ENCODE data around the gene ADAMTSL5.
A peak's percentile ranks its signal among the peaks of the same experiment; 100 is the strongest.

ADAMTSL5 gene

DNA sequence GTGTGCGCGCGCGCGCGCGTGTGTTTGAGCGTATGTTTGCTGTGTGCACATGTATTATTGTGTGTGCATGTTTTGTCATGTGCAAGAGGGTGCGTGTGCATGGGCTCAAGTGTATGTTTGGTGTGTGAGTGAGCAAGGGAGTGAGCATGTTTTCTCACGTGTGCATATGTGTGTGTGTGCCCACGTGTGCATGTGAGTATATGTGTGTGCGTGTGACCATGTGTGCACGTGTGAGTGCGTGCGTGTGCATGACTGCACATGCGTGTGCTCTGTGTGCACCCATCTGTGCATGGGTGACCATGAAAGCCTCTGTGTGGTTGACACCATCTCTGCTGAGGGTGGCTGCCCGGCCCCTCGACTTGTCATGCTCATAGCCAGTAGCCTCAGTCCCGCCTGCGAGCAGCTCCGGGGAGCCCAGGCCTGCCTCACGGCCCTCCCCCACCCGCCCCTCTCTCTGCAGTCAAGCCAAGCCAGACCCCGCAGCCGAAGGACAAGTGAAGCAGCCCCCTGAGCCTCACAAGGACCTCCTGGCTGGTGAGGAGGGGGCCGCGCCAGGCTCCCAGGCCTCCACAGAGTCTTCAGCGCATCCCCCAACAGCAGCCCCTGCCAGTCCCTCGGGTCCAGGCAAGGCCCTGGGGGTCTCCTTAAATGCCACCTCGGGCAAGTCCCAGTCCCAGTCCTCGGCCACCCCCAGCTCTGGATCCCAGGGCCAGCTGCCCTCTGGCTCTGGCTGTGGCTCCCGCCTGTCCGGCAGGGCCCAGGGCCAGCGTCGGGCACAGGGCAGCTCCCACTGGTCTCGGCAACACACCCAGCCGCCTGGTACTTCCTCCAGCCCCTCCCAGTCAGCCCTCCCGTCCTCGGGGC is 15.9 kb downstream of the ADAMTSL5 start:
- H3K27me3 Mint-ChIP-seq, result peaks cover 62% of the 10 kb centered on the region
- no peak overlapping the region for H3K27ac Mint-ChIP-seq
- H3K4me1 Mint-ChIP-seq, result peaks cover 2% of the 10 kb centered on the region
- H3K36me3 Mint-ChIP-seq, result no peaks in the 10 kb centered on the region
- ATAC-seq, result no peak
- no peak overlapping the region for H3K4me3 Mint-ChIP-seq
- H3K9me3 Mint-ChIP-seq, result no peaks in the 10 kb centered on the region

DNA sequence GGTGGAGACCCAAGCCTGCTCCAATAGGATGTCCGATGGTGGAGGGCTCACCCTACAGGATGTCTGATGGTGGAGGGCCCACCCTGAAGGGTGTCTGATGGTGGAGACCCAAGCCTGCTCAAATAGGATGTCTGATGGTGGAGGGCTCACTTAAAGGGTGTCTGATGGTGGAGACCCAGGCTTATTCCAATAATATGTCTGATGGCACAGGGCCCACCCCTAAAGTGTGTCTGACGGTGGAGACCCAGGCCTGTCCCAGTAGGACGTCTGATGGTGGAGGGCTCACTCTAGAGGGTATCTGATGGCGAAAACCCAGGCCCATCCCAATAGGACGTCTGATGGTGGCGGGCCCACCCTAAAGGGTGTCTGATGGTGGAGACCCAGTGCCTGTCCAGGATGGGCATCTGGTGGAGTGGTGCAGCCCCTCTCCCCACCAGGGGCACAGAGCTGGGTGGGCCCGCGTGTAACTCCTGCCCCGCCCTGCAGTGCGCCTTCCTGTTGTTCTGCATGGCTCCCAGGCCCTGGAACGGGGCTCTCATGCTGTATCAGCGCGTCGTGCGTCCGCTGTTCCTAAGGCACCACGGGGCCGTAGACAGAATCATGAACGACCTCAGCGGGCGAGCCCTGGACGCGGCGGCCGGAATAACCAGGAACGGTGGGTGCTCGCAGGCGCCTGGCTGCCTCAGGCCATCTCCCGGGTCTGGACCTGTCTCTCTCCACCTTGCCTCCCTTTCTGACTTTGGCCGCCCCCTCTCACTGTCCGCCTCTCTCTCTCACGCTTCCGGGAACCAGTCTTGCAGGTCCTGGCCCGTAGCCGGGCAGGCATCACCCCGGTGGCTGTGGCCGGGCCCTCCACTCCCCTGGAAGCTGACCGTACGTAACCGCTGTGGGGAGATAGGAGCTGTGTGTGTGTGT is 16.8 kb downstream of the ADAMTSL5 start:
- no peak overlapping the region for H3K27ac Mint-ChIP-seq
- no peak for ATAC-seq
- H3K9me3 Mint-ChIP-seq, result no peaks in the 10 kb centered on the region
- H3K36me3 Mint-ChIP-seq, result no peaks in the 10 kb centered on the region
- H3K4me1 Mint-ChIP-seq, result peaks cover 7% of the 10 kb centered on the region
- no peak overlapping the region for H3K4me3 Mint-ChIP-seq
- H3K27me3 Mint-ChIP-seq, result peaks cover 59% of the 10 kb centered on the region

DNA sequence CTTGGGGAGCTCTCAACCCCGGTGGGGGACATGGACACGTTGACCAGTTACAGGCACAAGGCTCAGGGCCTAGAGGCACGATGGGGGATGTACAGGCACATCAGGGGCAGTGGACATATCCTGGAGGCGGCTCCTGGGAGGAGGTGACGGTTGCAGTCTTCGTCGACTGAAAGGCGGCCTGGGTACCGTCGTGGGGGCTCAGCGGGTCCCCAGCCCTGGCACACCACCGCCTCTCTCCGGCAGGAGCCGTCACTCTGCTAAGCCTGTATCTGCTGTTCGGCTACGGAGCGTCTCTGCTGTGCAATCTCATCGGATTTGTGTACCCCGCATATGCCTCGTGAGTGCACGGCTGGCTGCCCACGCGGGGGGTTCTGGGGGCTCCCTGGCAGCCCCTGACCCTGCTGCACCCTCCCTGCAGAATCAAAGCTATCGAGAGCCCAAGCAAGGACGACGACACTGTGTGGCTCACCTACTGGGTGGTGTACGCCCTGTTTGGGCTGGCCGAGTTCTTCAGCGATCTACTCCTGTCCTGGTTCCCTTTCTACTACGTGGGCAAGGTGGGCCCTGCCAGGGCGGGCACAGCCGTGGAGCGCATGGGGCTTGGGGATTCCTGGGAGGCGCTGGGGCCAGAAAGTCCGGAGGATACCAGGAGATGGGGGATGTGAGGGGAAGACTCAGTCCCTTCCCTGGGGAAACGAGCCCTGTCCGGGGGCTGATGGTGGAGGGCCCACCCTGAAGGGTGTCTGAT is 17.6 kb downstream of the ADAMTSL5 start:
- Mint-ChIP-seq H3K27me3 (peaks cover 51% of the 10 kb centered on the region), H3K27ac (no peak overlapping the region), H3K4me3 (no peak overlapping the region), H3K4me1 (peaks cover 7% of the 10 kb centered on the region), H3K36me3 (no peaks in the 10 kb centered on the region), H3K9me3 (no peaks in the 10 kb centered on the region)
- ATAC-seq, result no peak

DNA sequence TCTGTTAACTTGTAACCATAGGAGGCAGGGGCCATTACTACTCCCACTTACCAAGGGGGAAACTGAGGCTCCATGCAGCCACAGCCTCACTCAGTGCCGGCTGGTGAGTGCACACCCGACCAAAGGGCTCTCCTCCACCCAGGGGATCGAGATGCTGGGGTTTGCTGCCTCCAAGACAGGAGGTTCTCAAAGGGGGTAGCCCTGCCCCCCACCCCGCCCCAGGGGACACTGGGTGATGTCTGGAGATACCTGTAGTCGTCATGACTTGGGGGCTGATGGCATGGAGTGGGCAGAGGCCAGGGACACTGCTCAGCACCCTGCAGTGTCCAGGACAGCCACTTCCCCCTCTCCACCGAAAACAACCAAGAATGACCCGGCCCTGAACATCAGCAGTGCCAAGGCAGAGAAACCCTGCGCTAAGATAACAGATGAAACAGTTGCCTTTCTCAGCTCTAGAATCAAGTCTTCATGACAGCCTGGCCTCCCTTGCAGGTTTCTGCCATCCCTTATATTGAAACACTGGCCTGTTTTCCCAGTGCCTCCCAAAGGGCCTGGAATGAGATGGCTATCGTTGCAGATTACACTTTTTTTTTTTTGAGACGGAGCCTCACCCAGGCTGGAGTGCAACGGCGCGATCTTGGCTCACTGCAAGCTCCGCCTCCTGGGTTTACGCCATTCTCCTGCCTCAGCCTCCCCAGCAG is 18.6 kb downstream of the ADAMTSL5 start:
- H3K4me3 Mint-ChIP-seq, result no peak overlapping the region
- ATAC-seq, result no peak
- H3K9me3 Mint-ChIP-seq, result no peaks in the 10 kb centered on the region

DNA sequence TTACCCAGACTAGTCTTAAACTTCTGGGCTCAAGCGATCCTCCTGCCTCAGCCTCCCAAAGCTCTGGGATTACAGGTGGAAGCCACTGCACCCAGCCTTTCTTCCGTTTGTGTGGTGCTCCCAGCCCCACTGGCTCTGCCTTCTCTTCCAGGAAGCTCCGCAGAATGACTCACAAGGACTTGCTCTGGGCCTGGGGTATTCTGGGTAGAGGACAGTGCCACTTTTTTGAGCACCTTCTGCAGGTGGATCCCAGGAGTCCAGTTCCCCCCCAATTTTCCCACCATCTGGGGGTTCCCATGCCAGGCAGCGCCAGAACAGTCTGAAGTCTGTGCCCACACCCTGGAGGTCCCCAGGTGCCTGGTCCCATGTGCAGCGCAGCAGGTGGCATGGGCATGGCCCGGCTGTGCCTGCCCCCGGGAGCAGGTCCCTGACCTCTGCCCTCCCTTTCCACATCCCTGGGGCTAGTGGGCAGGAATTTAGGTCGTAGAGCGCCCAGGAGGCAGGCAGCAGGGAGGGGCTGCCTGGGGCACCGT is 20.3 kb downstream of the ADAMTSL5 start:
- no peaks in the 10 kb centered on the region for H3K36me3 Mint-ChIP-seq
- peaks cover 14% of the 10 kb centered on the region for H3K4me1 Mint-ChIP-seq
- H3K9me3 Mint-ChIP-seq, result no peaks in the 10 kb centered on the region
- no peak for ATAC-seq
- peaks cover 54% of the 10 kb centered on the region for H3K27me3 Mint-ChIP-seq
- H3K4me3 Mint-ChIP-seq, result peak overlapping the region; percentile 64
- no peak overlapping the region for H3K27ac Mint-ChIP-seq

More for the DNA sequence above, 18.6 kb downstream of the ADAMTSL5 start:
- Mint-ChIP-seq H3K27ac (no peak overlapping the region), H3K36me3 (no peaks in the 10 kb centered on the region), H3K27me3 (peaks cover 52% of the 10 kb centered on the region), H3K4me1 (peaks cover 12% of the 10 kb centered on the region)

DNA sequence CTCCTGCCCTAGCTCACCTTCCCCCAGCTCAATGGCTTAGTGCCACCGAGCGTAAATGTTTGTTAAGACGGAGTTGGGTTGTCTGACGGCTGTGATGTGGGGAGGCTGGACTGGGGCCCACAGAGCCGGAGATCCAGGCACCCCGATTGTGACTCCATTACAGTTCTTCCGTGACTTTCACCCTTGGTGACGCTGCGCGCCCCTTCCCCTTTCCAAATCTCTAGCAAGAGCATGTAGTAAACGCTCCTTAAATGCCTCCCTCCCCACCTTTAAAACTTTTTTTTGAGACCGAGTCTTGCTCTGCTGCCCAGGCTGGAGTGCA is 21.0 kb downstream of the ADAMTSL5 start:
- no peak for ATAC-seq
- no peak overlapping the region for H3K27ac Mint-ChIP-seq
- peaks cover 14% of the 10 kb centered on the region for H3K4me1 Mint-ChIP-seq
- H3K4me3 Mint-ChIP-seq, result peak overlapping the region; percentile 79
- no peaks in the 10 kb centered on the region for H3K36me3 Mint-ChIP-seq
- no peaks in the 10 kb centered on the region for H3K9me3 Mint-ChIP-seq
- peaks cover 47% of the 10 kb centered on the region for H3K27me3 Mint-ChIP-seq

DNA sequence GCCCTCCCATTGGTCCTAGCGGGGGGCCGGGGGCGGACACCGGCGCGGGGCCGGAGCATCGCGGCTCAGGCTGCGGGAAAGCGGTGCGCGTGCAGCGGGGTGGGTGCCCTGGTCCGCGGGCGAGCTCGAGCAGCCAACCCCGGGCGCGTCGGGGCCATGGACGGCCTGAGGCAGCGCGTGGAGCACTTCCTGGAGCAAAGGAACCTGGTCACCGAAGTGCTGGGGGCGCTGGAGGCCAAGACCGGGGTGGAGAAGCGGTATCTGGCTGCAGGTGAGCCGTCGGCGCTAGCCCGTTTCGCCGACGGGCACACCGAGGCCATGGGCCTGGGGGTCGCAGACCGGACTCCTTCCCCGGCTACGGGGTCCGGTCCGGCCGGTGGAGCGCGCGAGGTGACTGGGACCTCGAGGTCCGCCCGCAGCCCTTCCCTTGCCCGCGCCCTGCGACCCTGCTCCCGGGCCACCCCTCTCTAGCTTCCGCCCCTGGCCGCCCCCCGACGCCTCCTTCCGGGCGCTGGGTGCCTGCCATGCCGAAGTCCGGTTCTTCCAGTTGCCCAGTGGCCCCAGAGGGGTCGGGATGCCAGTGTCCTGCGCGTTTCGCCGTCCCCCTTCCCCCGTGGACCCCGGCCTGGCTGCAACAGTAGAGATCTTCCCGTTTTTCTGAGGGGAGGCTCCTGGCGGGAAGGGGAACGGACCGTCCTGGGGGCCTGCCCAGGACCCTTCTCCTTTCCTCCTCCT is 21.5 kb downstream of the ADAMTSL5 start, which contains the start of gene REEP6:
Gene REEP6 (plus strand): TSS at position 68 of the 735 bp plus-strand sequence. CDS start 89 bp downstream, at position 157.
- no peak for ATAC-seq
- peak within 1 kb of the TSS; percentile 79 for H3K4me3 Mint-ChIP-seq
- peaks cover 14% of the 10 kb centered on the region for H3K4me1 Mint-ChIP-seq
- H3K27ac Mint-ChIP-seq, result peak within 1 kb of the TSS; percentile 22
- H3K9me3 Mint-ChIP-seq, result no peaks in the 10 kb centered on the region
- peaks cover 41% of the 10 kb centered on the region for H3K27me3 Mint-ChIP-seq
- H3K36me3 Mint-ChIP-seq, result no peaks in the 10 kb centered on the region

DNA sequence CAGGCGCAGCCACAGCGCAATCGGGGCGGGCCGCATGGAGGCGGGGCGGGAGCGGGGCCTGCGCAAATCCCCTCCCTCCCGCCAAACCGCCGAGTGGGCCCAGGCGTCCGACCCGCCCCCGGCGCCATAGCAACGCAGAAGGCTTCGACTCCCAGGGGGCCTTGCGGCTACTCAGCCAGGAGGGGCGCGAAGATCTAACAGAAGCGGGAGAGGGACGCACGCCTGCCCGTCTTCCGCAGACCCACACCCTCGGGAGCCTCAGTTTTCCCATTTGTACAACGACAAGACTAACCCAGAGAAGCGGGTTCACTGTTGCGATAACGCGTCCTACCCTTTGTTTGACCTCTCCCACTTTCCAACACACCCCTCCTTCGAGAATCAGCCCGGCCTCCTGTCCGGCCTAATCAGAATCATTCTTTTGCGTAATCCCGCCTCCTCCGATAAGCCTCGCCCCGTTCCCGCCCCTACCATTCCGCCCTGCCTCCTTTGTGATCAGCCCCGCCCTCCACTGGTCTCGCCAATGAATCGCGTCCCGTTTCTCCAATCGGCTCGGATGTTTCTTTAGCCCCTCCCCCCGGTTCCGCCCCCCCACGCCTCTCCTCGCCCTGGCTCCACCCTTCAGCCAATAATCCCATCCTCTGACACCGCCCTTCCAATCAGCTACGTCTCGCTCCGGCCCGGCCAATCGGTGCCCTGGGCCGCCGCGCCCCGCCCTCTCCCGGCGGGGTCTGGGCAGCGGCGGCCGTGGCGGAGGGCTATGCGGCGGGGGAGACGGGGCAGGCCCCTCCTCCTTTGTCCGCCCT is 22.3 kb downstream of the ADAMTSL5 start, which contains the start of gene PCSK4:
Gene PCSK4 (minus strand): TSS at position 40 of the 803 bp plus-strand sequence. CDS start 4 bp downstream, at position 36.
- peak within 1 kb of the TSS; percentile 79 for H3K4me3 Mint-ChIP-seq

DNA sequence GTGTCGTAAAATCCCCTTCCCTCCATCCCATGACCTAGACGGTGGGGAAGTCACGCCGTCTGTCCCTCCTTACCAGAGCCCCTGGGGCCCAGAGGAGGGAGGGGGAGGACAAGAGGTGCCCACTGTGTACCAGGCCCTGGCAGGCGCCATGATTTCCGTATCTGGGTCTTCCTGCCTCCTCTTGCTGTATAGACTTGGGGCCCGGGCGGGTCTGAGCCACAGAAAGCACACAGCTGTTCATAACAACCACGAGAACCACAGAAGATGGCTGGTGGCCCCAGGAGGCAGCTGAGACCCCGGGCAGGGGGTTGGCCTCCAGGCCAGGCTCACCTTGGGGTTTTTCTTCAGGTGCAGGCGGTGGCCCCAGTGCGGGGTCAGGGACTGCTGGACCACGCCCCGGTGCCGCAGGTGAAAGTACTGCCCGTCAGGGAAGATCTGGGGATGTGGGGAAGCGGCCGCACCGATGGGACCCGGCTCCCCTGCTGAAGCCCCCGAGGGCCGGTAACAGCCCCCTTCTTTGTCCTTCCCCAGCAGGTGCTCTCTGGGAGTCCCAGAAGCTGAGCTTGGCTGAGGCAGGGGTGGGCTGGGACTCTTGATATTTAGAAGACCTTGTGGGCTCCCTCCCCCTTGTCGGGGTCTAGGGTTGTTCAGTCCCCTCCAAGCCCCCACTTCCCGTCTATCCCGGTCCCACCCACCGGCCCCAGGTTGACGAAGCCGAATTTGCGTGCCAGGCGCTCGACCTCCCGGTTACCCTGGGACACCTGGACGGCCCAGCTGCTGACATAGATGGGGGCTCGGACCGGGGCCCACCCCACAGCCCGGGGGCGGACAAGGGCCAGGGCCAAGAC is 23.1 kb downstream of the ADAMTSL5 start:
- peak overlapping the region; percentile 50 for H3K4me3 Mint-ChIP-seq
- H3K27me3 Mint-ChIP-seq, result peaks cover 31% of the 10 kb centered on the region
- peaks cover 14% of the 10 kb centered on the region for H3K4me1 Mint-ChIP-seq
- H3K36me3 Mint-ChIP-seq, result no peaks in the 10 kb centered on the region
- peak overlapping the region; percentile 22 for H3K27ac Mint-ChIP-seq
- no peaks in the 10 kb centered on the region for H3K9me3 Mint-ChIP-seq
- no peak for ATAC-seq

More for the DNA sequence above, 22.3 kb downstream of the ADAMTSL5 start, which contains the start of gene PCSK4:
- H3K36me3 Mint-ChIP-seq, result no peaks in the 10 kb centered on the region
- H3K4me1 Mint-ChIP-seq, result peaks cover 14% of the 10 kb centered on the region
- no peaks in the 10 kb centered on the region for H3K9me3 Mint-ChIP-seq
- peak; percentile 94 for ATAC-seq
- peaks cover 34% of the 10 kb centered on the region for H3K27me3 Mint-ChIP-seq
- H3K27ac Mint-ChIP-seq, result peak within 1 kb of the TSS; percentile 22

DNA sequence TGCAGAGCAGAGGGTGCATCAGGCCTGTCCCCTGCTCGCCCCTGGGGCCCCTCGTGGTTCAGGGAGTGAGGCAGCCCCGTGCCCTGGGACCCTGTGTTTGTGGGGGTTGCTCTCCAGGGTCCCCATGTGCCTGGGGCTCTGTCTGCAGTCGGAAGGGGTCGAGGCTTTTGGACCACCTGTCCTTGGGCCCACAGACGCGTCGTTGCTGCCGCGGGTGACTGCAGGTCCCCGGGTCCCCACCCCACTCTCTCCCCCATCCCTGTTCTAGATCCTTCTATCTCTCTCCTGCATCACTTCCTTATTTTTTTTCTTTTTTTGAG is 24.6 kb downstream of the ADAMTSL5 start:
- peaks cover 31% of the 10 kb centered on the region for H3K27me3 Mint-ChIP-seq
- H3K36me3 Mint-ChIP-seq, result no peaks in the 10 kb centered on the region
- no peak for ATAC-seq
- no peak overlapping the region for H3K4me3 Mint-ChIP-seq
- no peaks in the 10 kb centered on the region for H3K9me3 Mint-ChIP-seq
- H3K27ac Mint-ChIP-seq, result no peak overlapping the region
- peaks cover 14% of the 10 kb centered on the region for H3K4me1 Mint-ChIP-seq

DNA sequence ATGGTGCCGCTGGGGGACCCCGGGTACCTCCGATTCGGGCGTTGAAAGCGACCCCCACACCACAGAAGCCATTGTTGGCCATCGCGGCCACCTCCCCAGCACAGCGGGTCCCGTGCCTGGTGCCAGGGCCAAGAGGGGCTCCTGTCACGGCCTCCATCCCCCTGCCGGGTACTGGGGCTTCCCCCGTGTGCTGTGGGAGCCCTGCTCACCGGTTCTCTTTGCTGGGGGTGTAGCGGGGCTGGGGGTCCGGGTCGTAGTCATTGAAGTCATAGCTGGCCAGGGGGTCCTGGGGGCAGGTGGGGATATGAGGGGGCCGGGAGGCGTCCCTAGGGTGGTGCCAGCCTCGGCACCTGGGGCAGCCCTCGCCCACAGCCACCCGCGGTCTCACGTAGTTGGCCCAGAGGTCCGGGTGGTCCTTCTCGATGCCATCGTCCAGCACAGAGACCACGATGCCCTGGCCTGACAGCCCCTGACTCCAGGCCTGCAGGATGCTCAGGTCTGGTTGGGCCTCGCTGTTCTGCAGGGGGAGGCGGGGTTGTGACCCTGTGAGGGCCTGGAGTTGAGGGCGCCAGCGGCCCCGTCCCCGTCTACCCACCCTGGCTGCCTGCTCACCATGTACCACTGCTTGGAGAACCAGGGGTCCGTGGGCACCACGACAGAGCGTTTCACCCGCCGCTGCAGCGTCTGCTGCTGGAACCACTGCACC is 25.1 kb downstream of the ADAMTSL5 start:
- Mint-ChIP-seq H3K9me3 (no peaks in the 10 kb centered on the region), H3K4me3 (no peak overlapping the region), H3K36me3 (no peaks in the 10 kb centered on the region), H3K27me3 (peaks cover 30% of the 10 kb centered on the region), H3K4me1 (peaks cover 14% of the 10 kb centered on the region), H3K27ac (no peak overlapping the region)
- ATAC-seq, result no peak

Measured in stimulated activated memory B cell treated with anti-CD40 and anti-IgM and Interleukin-4, amounts not matched to agents 10 μg/mL and 1 μg/mL and 100 μg/mL, for 72 hours (primary cell).